Measurements from ENCODE around the gene CHN1. TPM values are rescaled to one million over a fixed set of nuclear protein-coding genes. Genes with fewer than 3 reads are reported as not detected.

Gene CHN1
- total RNA-seq, 1 donor from 2014 or later = 14.2 TPM

- Histone ChIP-seq H3K36me3 (no peaks in the 10 kb centered on the region), H3K9me3 (replicated peaks) (no peaks in the 10 kb centered on the region), H3K27me3 (ENCODE audit: low read depth) (no peaks in the 10 kb centered on the region), H3K27ac (replicated peaks) (no peak overlapping the region), H3K4me1 (peaks cover 20% of the 10 kb centered on the region), H3K4me3 (no peak overlapping the region)
- no peak for DNase-seq
- TF ChIP-seq CTCF (IDR thresholded peaks at IDR 0.05; ENCODE audit: borderline replicate concordance) = no peak
- intact Hi-C loops (cut with micrococcal nuclease) = no loop called here
Observed at GRCh38 chr2:174992886-174993285, 12.3 kb downstream of the CHN1 start.

GRCh38 chr2:174985614-174986013 lies 19.6 kb downstream of the CHN1 start:
- no peak for DNase-seq
- intact Hi-C loops (cut with micrococcal nuclease) = loop anchor here (5.0 kb wide), 1 partner anchor 213 kb away; no protein-coding TSS in a partner anchor
- H3K4me3 ChIP-seq = no peak overlapping the region

GRCh38 chr2:174984561-174984960 lies 20.6 kb downstream of the CHN1 start:
- no peak for TF ChIP-seq CTCF (IDR thresholded peaks at IDR 0.05; ENCODE audit: borderline replicate concordance)
- Histone ChIP-seq H3K9me3 (replicated peaks) (no peaks in the 10 kb centered on the region), H3K4me3 (no peak overlapping the region), H3K4me1 (no peaks in the 10 kb centered on the region), H3K36me3 (no peaks in the 10 kb centered on the region), H3K27me3 (ENCODE audit: low read depth) (no peaks in the 10 kb centered on the region), H3K27ac (replicated peaks) (no peak overlapping the region)
- intact Hi-C loops (cut with micrococcal nuclease) = no loop called here
- DNase-seq = no peak

More at GRCh38 chr2:174985614-174986013, 19.6 kb downstream of the CHN1 start:
- Histone ChIP-seq H3K9me3 (replicated peaks) (no peaks in the 10 kb centered on the region), H3K27me3 (ENCODE audit: low read depth) (no peaks in the 10 kb centered on the region), H3K4me1 (peaks cover 4% of the 10 kb centered on the region), H3K36me3 (no peaks in the 10 kb centered on the region), H3K27ac (replicated peaks) (no peak overlapping the region)
- TF ChIP-seq CTCF (IDR thresholded peaks at IDR 0.05; ENCODE audit: borderline replicate concordance) = peak; percentile 67

GRCh38 chr2:174981331-174981730 lies 23.9 kb downstream of the CHN1 start:
- DNase-seq = no peak
- Histone ChIP-seq H3K27ac (replicated peaks) (no peak overlapping the region), H3K4me1 (no peaks in the 10 kb centered on the region), H3K36me3 (no peaks in the 10 kb centered on the region), H3K27me3 (ENCODE audit: low read depth) (no peaks in the 10 kb centered on the region), H3K9me3 (replicated peaks) (no peaks in the 10 kb centered on the region), H3K4me3 (no peak overlapping the region)
- intact Hi-C loops (cut with micrococcal nuclease) = no loop called here
- no peak for TF ChIP-seq CTCF (IDR thresholded peaks at IDR 0.05; ENCODE audit: borderline replicate concordance)

GRCh38 chr2:174979996-174980395 lies 25.2 kb downstream of the CHN1 start:
- no peak for DNase-seq
- H3K36me3 ChIP-seq = no peaks in the 10 kb centered on the region
- no peaks in the 10 kb centered on the region for H3K27me3 ChIP-seq (ENCODE audit: low read depth)
- H3K4me3 ChIP-seq = no peak overlapping the region
- no peaks in the 10 kb centered on the region for H3K9me3 ChIP-seq (replicated peaks)
- no peaks in the 10 kb centered on the region for H3K4me1 ChIP-seq
- H3K27ac ChIP-seq (replicated peaks) = no peak overlapping the region
- TF ChIP-seq CTCF (IDR thresholded peaks at IDR 0.05; ENCODE audit: borderline replicate concordance) = no peak
- intact Hi-C loops (cut with micrococcal nuclease) = no loop called here

GRCh38 chr2:174977364-174977763 lies 27.8 kb downstream of the CHN1 start:
- H3K36me3 ChIP-seq = no peaks in the 10 kb centered on the region
- intact Hi-C loops (cut with micrococcal nuclease) = no loop called here

More at GRCh38 chr2:174977364-174977763, 27.8 kb downstream of the CHN1 start:
- TF ChIP-seq CTCF (IDR thresholded peaks at IDR 0.05; ENCODE audit: borderline replicate concordance) = no peak
- no peaks in the 10 kb centered on the region for H3K27me3 ChIP-seq (ENCODE audit: low read depth)
- no peaks in the 10 kb centered on the region for H3K9me3 ChIP-seq (replicated peaks)
- H3K4me1 ChIP-seq = peaks cover 6% of the 10 kb centered on the region
- no peak for DNase-seq
- H3K4me3 ChIP-seq = no peak overlapping the region
- H3K27ac ChIP-seq (replicated peaks) = no peak overlapping the region

Measured in left ventricle myocardium inferior (tissue), 1 donor.